GM12873 (cell line): Measurements from ENCODE around the gene ODC1.

Source experiments
- TF ChIP-seq, protein P1 (sequence below): IDR thresholded peaks from 2 replicates; pipeline ENCODE4 v1.5.1; 2012; ENCODE audit warnings: low read depth, mild to moderate bottlenecking, moderate library complexity, low read length, control low read depth; ENCODE audit not compliant: insufficient read depth; ENCODE audit errors: missing control alignments

The ODC1 gene

DNA sequence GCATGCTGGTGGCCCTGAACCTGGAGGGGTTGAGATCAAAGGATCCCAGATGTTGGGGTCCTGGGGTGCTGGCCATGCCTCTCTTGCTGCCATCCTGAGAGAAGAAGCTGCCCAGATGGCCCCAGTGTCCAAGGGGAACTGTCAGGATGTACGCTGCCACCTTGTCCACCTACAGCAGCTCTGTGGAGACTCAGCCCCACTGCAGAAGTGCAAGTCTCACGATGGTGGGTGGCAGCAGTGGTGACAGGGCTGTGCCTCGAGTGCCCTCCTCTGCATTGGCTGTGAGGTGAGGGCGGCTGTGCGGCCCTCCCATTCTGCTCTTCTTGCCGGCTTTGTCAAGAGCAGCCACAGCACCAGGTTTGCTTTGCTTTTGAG, 24.7 kb downstream of the ODC1 start:
- TF ChIP-seq, protein P1, sequence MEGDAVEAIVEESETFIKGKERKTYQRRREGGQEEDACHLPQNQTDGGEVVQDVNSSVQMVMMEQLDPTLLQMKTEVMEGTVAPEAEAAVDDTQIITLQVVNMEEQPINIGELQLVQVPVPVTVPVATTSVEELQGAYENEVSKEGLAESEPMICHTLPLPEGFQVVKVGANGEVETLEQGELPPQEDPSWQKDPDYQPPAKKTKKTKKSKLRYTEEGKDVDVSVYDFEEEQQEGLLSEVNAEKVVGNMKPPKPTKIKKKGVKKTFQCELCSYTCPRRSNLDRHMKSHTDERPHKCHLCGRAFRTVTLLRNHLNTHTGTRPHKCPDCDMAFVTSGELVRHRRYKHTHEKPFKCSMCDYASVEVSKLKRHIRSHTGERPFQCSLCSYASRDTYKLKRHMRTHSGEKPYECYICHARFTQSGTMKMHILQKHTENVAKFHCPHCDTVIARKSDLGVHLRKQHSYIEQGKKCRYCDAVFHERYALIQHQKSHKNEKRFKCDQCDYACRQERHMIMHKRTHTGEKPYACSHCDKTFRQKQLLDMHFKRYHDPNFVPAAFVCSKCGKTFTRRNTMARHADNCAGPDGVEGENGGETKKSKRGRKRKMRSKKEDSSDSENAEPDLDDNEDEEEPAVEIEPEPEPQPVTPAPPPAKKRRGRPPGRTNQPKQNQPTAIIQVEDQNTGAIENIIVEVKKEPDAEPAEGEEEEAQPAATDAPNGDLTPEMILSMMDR, result no peak

DNA sequence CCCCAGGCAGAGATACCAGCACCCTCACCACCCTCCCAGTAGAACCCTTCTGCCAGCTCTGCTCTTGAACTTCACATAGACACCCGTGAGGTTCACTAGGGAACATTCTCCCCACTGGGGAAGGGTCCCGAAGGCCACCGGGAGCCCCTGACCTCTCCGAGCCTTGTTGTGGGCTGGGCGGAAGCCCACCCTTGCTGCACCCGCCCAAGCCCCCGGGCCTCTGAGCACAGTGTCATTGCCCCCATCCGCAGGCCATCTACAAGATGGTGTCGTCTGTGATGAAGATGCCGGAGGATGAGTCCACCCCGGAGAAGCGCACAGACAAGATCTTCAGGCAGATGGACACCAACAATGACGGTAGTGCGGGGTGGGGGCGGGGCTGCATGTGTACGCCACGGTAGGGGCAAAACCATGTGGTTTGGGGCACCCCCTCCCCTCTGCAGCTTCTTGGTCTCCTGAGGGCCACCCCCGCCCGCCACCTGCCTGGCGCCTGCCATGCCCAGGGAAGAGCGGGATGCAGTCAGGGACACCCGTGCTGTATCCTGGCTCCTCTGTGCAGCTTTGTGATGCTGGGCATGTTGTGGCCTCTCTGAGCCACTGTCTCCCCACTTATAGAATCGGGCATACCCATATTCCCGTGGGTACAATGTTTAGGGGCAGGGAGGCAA, 25.3 kb downstream of the ODC1 start:
- TF ChIP-seq, protein P1, result no peak

DNA sequence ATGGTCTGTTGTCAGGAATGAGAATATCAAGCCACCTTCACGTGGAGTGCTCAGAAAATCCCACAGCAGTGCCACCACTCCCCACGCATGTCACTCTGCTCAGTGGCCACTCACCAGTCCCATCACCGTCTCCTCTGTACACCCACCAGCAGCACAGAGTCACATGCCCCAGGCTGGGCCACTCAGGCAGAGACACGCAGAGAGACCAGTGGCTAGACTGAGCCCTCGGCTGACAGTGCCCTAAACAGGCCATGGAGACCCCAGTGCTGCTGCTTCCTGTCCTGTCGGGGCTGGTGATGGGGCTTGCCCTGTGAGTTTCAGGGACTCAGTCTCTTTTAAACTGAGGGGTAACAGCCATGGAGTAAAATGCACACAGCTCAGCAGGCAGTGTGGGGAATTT, 25.9 kb downstream of the ODC1 start:
- TF ChIP-seq, protein P1, result no peak

GRCh38 chr2:10419553-10420257, 28.4 kb downstream of the ODC1 start:
- TF ChIP-seq, protein P1, result no peak

DNA sequence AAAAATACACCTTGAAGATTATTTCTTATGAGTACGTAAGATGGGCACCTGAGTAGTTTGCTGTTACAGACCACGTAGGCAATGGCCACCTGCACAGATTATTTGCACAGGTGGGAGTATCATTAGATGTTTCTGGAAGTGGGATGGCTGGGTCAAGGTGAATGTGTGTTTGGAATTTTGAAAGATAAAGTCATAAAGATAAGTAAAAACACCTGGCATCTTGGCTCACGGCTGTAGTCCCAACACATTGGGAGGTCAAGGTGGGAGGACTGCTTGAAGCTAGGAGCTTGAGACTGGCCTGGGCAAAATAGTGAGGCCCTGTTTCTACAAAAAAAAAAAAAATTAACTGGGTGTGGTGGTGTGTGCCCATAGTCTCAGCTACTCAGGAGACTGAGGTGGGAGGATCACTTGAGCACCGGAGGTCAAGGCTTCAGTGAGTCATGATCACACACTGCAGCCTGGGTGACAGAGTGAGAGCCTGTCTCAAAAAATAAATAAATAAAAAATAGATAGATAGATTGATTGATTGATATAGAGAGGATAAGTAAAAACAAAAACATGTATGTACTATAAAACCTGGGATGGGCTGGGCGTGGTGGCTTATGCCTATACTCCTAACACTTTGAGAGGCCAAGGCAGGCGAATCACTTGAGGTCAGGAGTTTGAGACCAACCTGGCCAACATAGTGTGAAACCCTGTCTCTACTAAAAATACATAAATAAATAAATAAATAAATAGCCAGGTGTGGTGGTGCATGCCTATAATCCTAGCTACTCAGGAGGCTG, 30.4 kb downstream of the ODC1 start:
- TF ChIP-seq, protein P1, result no peak

GRCh38 chr2:10415640-10416039, 32.5 kb downstream of the ODC1 start:
- TF ChIP-seq, protein P1, result no peak

GRCh38 chr2:10415048-10415447, 33.1 kb downstream of the ODC1 start:
- TF ChIP-seq, protein P1, result no peak
